HepG2 (cell line): ENCODE measurements around the gene IFNAR2. TPM values are rescaled to one million over a fixed set of nuclear protein-coding genes. Genes with fewer than 3 reads are reported as not detected.

Experiments
- ATAC-seq: fragments of 200-7000 bp; cut with Tn5 transposase; 3 replicates; pipeline ENCODE4 v1.9.1; 2020; ENCODE audit warnings: mild to moderate bottlenecking, moderate library complexity
- BruUV-seq: library from RNA; stranded (reverse); fragments of 400-500 nt; replicated peaks from 2 replicates; lab custom pipeline; 2021; lab: Mats Ljungman, UMichigan
- CTCF ChIA-PET: fragments of 300-600 bp; formaldehyde crosslinking; extraction: SDS; loops from one replicate; lab custom pipeline; 2021; ENCODE audit warnings: low total read pairs, inconsistent platforms, low intra/inter-chr PET ratio; lab: Yijun Ruan, JAX
- POLR2A ChIA-PET: fragments of 350-600 bp; sonication (Branson Sonifier 250); formaldehyde crosslinking; loops from one replicate; lab custom pipeline; 2020; ENCODE audit warnings: antibody characterized with exemption, inconsistent platforms; lab: Yijun Ruan, JAX
- DNase-seq: peaks from one replicate; pipeline ENCODE4 v3.0.0-alpha.2; 2015; ENCODE audit warnings: low spot score
- FAIRE-seq: peaks from 3 replicates; lab custom pipeline; 2011; peaks lifted over from hg19 to GRCh38; lab: Jason Lieb, UNC
- H2AFZ ChIP-seq: one replicate; pipeline ENCODE4 v1.6.1; 2011; ENCODE audit warnings: low read length, inconsistent platforms
- H3K27ac ChIP-seq: fragments of 300-600 bp; 3 replicates; pipeline ENCODE4 v1.8.0; 2011; ENCODE audit warnings: mixed run types, mild to moderate bottlenecking, mixed read lengths, low read length, inconsistent platforms; ENCODE audit not compliant: insufficient read depth; ENCODE audit errors: extremely low read length
- H3K27me3 ChIP-seq, 2 experiments: fragments of 200-600 bp in 1 of 2; 2 replicates in 1 of 2; 3 replicates in 1 of 2; pipeline versions ENCODE4 v1.6.0 to v1.8.0; 2011; ENCODE audit warnings: low read length in 2 of 2, mild to moderate bottlenecking in 2 of 2, moderate library complexity in 2 of 2, inconsistent platforms in 1 of 2; ENCODE audit not compliant: insufficient read depth in 2 of 2, control insufficient read depth in 1 of 2
- H3K36me3 ChIP-seq, 2 experiments: fragments of 200-600 bp in 1 of 2; replicated peaks in 1 of 2; 2 replicates in 1 of 2; 3 replicates in 1 of 2; pipeline versions ENCODE4 v1.5.1 to v1.8.0; 2011; ENCODE audit warnings: low read length in 2 of 2, inconsistent platforms in 1 of 2; ENCODE audit not compliant: insufficient read depth in 2 of 2, control insufficient read depth in 1 of 2
- H3K4me1 ChIP-seq: 2 replicates; pipeline ENCODE4 v1.5.1; 2012; ENCODE audit warnings: low read length, inconsistent platforms; ENCODE audit not compliant: insufficient read depth
- H3K4me2 ChIP-seq: 2 replicates; pipeline ENCODE4 v1.6.0; 2011; ENCODE audit warnings: low read depth, low read length, inconsistent platforms
- H3K4me3 ChIP-seq, 3 experiments: fragments of 200-600 bp in 1 of 3; sonication (generic), shearing (Covaris generic) in 1 of 3; replicated peaks in 1 of 3; 2 replicates each; pipeline ENCODE4 v1.5.1; 2011 to 2016; ENCODE audit warnings: low read length in 3 of 3, inconsistent platforms in 2 of 3, low read depth in 2 of 3, mild to moderate bottlenecking in 2 of 3, control low read depth in 1 of 3, mixed read lengths in 1 of 3; ENCODE audit not compliant: insufficient read depth in 1 of 3
- H3K79me2 ChIP-seq: one replicate; pipeline ENCODE4 v1.6.1; 2011; ENCODE audit warnings: low read length, inconsistent platforms; ENCODE audit not compliant: insufficient read depth
- H3K9ac ChIP-seq: 2 replicates; pipeline ENCODE4 v1.6.0; 2011; ENCODE audit warnings: mild to moderate bottlenecking, low read depth, low read length, inconsistent platforms; ENCODE audit not compliant: insufficient read depth
- H3K9me3 ChIP-seq: 2 replicates; pipeline ENCODE4 v1.5.1; 2012; ENCODE audit warnings: mild to moderate bottlenecking, low read length
- H4K20me1 ChIP-seq: 2 replicates; pipeline ENCODE4 v1.6.0; 2011; ENCODE audit warnings: inconsistent platforms, mild to moderate bottlenecking, low read length, moderate library complexity; ENCODE audit not compliant: insufficient read depth
- ATF7 ChIP-seq, 2 experiments: fragments of 450-650 bp in 1 of 2; sonication (generic) in 1 of 2; formaldehyde crosslinking in 1 of 2; IDR thresholded peaks; 2 replicates each; pipeline versions ENCODE4 v1.4.0 to v1.6.1; 2016 to 2020; ENCODE audit warnings: antibody characterized with exemption in 1 of 2, mild to moderate bottlenecking in 1 of 2, missing genetic modification reagents in 1 of 2
- MEIS2 ChIP-seq: sonication (generic); formaldehyde crosslinking; IDR thresholded peaks from 2 replicates; pipeline ENCODE4 v1.9.0; 2021; ENCODE audit warnings: mild to moderate bottlenecking, missing genetic modification reagents
- NFATC3 ChIP-seq: sonication (generic); formaldehyde crosslinking; IDR thresholded peaks from 2 replicates; pipeline ENCODE4 v1.5.1; 2020; ENCODE audit warnings: mild to moderate bottlenecking, missing genetic modification reagents
- NFRKB ChIP-seq: fragments of 450-650 bp; IDR thresholded peaks from 2 replicates; pipeline ENCODE4 v1.6.1; 2017
- SP2 ChIP-seq: sonication (generic); formaldehyde crosslinking; IDR thresholded peaks from 2 replicates; pipeline ENCODE4 v1.5.1; 2020; ENCODE audit warnings: mild to moderate bottlenecking, missing genetic modification reagents
- THAP9 ChIP-seq: sonication (generic); formaldehyde crosslinking; IDR thresholded peaks from 2 replicates; pipeline ENCODE4; 2020; ENCODE audit warnings: missing genetic modification reagents, mild to moderate bottlenecking, borderline replicate concordance
- ZNF124 ChIP-seq: sonication (generic); formaldehyde crosslinking; IDR thresholded peaks from 2 replicates; pipeline ENCODE4 v1.4.0; 2020; ENCODE audit warnings: missing genetic modification reagents
- ZNF615 ChIP-seq: sonication (generic); formaldehyde crosslinking; IDR thresholded peaks from 2 replicates; pipeline ENCODE4 v1.5.0; 2020; ENCODE audit warnings: mild to moderate bottlenecking, missing genetic modification reagents, borderline replicate concordance
- WGBS: methylation state at CpG from one replicate; pipeline ENCODE4 v1.1.6; 2017; ENCODE audit warnings: low lambda C conversion rate; 5-methylcytosine and 5-hydroxymethylcytosine counted together
- in situ Hi-C: cut with HindIII; loops from 2 replicates; pipeline ENCODE4 v1.10.0; 2017; ENCODE audit warnings: low pct_unique_long_range_greater_than_20kb; ENCODE audit not compliant: extremely low pct_ligation_motif_present
- intact Hi-C: fragments of 100-400 bp; cut with micrococcal nuclease; formaldehyde crosslinking; loops from one replicate; pipeline ENCODE4 v1.10.0; 2022; ENCODE audit not compliant: unreplicated experiment
- polyA plus RNA-seq, 8 experiments: library from polyadenylated mRNA; depleted of rRNA in 3 of 8; stranded (reverse) in 7 of 8; unstranded in 1 of 8; fragments of >200 nt; fragmentation: Illumina TruSeq in 4 of 8; extraction: Trizol in 4 of 8; gene quantifications; 2 replicates each; pipeline versions ENCODE4 v1.2.1 to v1.2.3, GENCODE V29; 2011 to 2016; ENCODE audit warnings: low read depth in 4 of 8, missing spikeins in 1 of 8, mixed read lengths in 1 of 8; ENCODE audit not compliant: insufficient read depth in 1 of 8
- total RNA-seq, 5 experiments: library from RNA; depleted of rRNA; stranded (reverse); fragments of >200 nt; fragmentation: Illumina TruSeq; extraction: Trizol; gene quantifications; 2 replicates each; pipeline ENCODE4 v1.2.3, GENCODE V29; 2016; ENCODE audit warnings: low read depth in 1 of 5
- TF ChIP-seq, protein P1 (sequence below): sonication (generic); formaldehyde crosslinking; IDR thresholded peaks from 2 replicates; pipeline ENCODE4 v1.4.0; 2020; ENCODE audit warnings: missing genetic modification reagents
- TF ChIP-seq, protein P2 (sequence below): sonication (generic); formaldehyde crosslinking; IDR thresholded peaks from 2 replicates; pipeline ENCODE4 v1.9.0; 2021; ENCODE audit warnings: missing genetic modification reagents, borderline replicate concordance
- TF ChIP-seq, protein P3 (sequence below): sonication (generic); formaldehyde crosslinking; IDR thresholded peaks from 2 replicates; pipeline ENCODE4 v1.4.0; 2020; ENCODE audit warnings: missing genetic modification reagents, borderline replicate concordance

IFNAR2 gene
- total and polyA plus RNA-seq, 2 of the 13 experiments (the other 11 are each of a cell fraction or from before 2014, with no cell fraction given), result 5.1 to 24.1 TPM

DNA sequence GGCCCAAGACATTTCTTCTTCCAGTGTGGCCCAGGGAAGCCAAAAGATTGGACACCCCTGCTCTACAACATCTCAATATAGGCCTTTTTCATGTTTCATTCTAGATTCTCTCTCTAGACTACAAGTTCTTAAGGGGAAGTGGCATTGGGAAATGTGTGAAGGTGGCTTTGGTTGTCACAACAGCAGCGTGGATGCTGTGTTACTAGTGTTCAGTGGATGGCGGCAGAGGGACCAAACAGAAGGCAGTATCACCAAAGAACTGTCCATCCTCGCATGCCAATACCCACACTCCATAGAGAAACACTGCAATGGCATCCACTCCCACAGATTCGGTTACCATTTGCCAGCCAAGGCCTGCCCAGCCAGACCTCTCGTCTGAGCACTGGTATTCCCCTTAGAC is 24.3 kb upstream of the IFNAR2 start:
- no peaks in the 10 kb centered on the region for H3K27me3 ChIP-seq
- intact Hi-C loops, result loop anchor here (2.0 kb wide), 1 partner anchor 21 kb away; no protein-coding TSS in a partner anchor
- ATAC-seq (no peak), FAIRE-seq (no peak)
- H3K9ac ChIP-seq, result no peak overlapping the region
- H3K4me2 ChIP-seq, result no peak overlapping the region
- TF ChIP-seq NFRKB (no peak), ZNF124 (CRISPR knock-in tag) (no peak), SP2 (no peak), MEIS2 (CRISPR knock-in tag) (no peak), ZNF615 (no peak), THAP9 (CRISPR knock-in tag) (no peak), ATF7 (IDR thresholded peaks at IDR 0.05) (no peak), ATF7 (CRISPR knock-in tag; IDR thresholded peaks at IDR 0.05) (no peak), NFATC3 (no peak)
- TF ChIP-seq, protein P1, sequence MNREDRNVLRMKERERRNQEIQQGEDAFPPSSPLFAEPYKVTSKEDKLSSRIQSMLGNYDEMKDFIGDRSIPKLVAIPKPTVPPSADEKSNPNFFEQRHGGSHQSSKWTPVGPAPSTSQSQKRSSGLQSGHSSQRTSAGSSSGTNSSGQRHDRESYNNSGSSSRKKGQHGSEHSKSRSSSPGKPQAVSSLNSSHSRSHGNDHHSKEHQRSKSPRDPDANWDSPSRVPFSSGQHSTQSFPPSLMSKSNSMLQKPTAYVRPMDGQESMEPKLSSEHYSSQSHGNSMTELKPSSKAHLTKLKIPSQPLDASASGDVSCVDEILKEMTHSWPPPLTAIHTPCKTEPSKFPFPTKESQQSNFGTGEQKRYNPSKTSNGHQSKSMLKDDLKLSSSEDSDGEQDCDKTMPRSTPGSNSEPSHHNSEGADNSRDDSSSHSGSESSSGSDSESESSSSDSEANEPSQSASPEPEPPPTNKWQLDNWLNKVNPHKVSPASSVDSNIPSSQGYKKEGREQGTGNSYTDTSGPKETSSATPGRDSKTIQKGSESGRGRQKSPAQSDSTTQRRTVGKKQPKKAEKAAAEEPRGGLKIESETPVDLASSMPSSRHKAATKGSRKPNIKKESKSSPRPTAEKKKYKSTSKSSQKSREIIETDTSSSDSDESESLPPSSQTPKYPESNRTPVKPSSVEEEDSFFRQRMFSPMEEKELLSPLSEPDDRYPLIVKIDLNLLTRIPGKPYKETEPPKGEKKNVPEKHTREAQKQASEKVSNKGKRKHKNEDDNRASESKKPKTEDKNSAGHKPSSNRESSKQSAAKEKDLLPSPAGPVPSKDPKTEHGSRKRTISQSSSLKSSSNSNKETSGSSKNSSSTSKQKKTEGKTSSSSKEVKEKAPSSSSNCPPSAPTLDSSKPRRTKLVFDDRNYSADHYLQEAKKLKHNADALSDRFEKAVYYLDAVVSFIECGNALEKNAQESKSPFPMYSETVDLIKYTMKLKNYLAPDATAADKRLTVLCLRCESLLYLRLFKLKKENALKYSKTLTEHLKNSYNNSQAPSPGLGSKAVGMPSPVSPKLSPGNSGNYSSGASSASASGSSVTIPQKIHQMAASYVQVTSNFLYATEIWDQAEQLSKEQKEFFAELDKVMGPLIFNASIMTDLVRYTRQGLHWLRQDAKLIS (CRISPR knock-in tag), result no peak
- TF ChIP-seq, protein P2, sequence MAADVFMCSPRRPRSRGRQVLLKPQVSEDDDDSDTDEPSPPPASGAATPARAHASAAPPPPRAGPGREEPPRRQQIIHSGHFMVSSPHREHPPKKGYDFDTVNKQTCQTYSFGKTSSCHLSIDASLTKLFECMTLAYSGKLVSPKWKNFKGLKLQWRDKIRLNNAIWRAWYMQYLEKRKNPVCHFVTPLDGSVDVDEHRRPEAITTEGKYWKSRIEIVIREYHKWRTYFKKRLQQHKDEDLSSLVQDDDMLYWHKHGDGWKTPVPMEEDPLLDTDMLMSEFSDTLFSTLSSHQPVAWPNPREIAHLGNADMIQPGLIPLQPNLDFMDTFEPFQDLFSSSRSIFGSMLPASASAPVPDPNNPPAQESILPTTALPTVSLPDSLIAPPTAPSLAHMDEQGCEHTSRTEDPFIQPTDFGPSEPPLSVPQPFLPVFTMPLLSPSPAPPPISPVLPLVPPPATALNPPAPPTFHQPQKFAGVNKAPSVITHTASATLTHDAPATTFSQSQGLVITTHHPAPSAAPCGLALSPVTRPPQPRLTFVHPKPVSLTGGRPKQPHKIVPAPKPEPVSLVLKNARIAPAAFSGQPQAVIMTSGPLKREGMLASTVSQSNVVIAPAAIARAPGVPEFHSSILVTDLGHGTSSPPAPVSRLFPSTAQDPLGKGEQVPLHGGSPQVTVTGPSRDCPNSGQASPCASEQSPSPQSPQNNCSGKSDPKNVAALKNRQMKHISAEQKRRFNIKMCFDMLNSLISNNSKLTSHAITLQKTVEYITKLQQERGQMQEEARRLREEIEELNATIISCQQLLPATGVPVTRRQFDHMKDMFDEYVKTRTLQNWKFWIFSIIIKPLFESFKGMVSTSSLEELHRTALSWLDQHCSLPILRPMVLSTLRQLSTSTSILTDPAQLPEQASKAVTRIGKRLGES, result no peak
- TF ChIP-seq, protein P3, sequence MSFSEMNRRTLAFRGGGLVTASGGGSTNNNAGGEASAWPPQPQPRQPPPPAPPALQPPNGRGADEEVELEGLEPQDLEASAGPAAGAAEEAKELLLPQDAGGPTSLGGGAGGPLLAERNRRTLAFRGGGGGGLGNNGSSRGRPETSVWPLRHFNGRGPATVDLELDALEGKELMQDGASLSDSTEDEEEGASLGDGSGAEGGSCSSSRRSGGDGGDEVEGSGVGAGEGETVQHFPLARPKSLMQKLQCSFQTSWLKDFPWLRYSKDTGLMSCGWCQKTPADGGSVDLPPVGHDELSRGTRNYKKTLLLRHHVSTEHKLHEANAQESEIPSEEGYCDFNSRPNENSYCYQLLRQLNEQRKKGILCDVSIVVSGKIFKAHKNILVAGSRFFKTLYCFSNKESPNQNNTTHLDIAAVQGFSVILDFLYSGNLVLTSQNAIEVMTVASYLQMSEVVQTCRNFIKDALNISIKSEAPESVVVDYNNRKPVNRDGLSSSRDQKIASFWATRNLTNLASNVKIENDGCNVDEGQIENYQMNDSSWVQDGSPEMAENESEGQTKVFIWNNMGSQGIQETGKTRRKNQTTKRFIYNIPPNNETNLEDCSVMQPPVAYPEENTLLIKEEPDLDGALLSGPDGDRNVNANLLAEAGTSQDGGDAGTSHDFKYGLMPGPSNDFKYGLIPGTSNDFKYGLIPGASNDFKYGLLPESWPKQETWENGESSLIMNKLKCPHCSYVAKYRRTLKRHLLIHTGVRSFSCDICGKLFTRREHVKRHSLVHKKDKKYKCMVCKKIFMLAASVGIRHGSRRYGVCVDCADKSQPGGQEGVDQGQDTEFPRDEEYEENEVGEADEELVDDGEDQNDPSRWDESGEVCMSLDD (CRISPR knock-in tag), result no peak
- TF ChIP-seq, all 625 proteins: peak for 0
- ChIA-PET POLR2A (interaction anchor here (1.5 kb wide), 1 partner anchor 20 kb away, joined by 5 read pairs; no protein-coding TSS in a partner anchor), CTCF (no interaction called here)
- no peak overlapping the region for H3K27ac ChIP-seq
- WGBS, result 85% methylated on average over 3 of the region's 5 CpGs
- H3K4me3 ChIP-seq, result no peak overlapping the region
- no peaks in the 10 kb centered on the region for H3K36me3 ChIP-seq
- H3K79me2 ChIP-seq, result no peaks in the 10 kb centered on the region
- H4K20me1 ChIP-seq, result no peaks in the 10 kb centered on the region
- H3K4me1 ChIP-seq, result peaks cover 47% of the 10 kb centered on the region
- no TSS peak for BruUV-seq
- H3K9me3 ChIP-seq, result peaks cover 8% of the 10 kb centered on the region; the same call in 1 of the 2 replicates
- in situ Hi-C loops, result no loop called here
- no peak overlapping the region for H2AFZ ChIP-seq
- DNase-seq, result no peak
